GM19438 (cell line): ENCODE results near the gene FBXL20.
"Not testable (repeated sequence)": the region's sequence is repeated elsewhere in the genome, so short reads cannot be mapped to it uniquely, and the experiment has no call there.

Source experiments
- ATAC-seq: cut with Tn5 transposase; IDR thresholded peaks from one replicate; pipeline ENCODE4 v1.9.1; 2021; ENCODE audit warnings: low read depth; ENCODE audit not compliant: unreplicated experiment

The FBXL20 gene

GRCh38 chr17:39335704-39336223 lies 65.7 kb downstream of the FBXL20 start:
- ATAC-seq: no peak

DNA sequence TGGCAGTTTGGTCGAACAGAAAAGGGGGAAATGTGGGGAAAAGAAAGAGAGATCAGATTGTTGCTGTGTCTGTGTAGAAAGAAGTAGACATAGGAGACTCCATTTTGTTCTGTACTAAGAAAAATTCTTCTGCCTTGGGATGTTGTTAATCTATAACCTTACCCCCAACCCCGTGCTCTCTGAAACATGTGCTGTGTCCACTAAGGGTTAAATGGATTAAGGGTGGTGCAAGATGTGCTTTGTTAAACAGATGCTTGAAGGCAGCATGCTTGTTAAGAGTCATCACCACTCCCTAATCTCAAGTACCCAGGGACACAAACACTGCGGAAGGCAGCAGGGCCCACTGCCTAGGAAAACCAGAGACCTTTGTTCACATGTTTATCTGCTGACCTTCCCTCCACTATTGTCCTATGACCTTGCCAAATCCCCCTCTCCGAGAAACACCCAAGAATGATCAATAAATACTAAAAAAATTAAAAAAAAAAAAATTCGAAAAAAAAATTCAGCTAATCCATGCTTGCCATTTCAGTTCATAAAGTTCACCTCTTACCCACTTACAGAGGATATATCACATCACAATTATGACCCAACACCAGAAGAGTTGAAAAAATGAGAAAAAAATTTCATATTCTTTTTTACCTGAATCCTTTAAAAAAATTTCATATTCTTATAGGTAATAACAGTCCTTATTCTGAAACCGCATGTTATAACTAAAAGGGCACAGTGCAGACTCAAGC lies 67.2 kb downstream of the FBXL20 start:
- not testable (repeated sequence) for ATAC-seq

GRCh38 chr17:39332092-39332491 lies 69.3 kb downstream of the FBXL20 start:
- ATAC-seq: no peak

DNA sequence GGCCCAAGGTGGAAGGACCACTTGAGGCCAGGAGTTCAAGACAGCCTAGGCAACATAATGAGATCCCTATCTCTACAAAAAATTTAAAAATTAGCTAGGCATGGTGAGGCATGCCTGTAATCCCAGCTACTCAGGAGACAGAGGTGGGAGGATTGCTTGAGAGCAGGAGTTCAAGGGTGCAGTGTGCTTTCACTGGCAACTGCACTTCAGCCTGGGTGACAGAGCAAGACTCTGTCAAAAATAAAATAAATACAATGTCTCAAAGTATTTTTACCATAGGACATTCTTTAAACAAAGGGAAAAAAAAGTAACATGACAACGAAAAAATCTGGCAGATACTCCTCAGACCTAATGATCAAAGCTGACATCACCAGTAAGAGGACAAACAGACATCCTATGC lies 72.6 kb downstream of the FBXL20 start:
- no peak for ATAC-seq

DNA sequence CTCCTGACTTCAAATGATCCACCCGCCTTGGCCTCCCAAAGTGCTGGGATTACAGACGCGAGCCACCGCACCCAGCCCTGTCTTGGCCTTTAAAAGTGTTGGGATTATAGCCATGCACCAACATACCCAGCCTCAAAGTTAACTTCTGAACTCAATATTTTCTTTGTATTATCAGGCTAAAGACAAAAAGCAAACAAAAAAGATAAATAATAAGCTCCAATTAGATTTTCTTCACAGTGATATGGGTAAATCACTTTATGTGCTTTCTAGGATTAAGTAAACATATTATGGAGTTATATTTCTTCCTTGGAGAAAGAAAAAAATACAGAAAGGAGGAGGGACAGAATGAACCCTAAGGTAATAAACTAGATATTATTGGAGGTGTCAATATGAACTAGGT lies 74.3 kb downstream of the FBXL20 start:
- ATAC-seq: no peak

- ATAC-seq: no peak
These were observed 75.7 kb downstream of the FBXL20 start for GRCh38 chr17:39325528-39326240.

GRCh38 chr17:39318636-39319035 lies 82.8 kb downstream of the FBXL20 start:
- ATAC-seq: no peak

GRCh38 chr17:39306509-39307212 lies 94.8 kb downstream of the FBXL20 start:
- ATAC-seq: no peak

DNA sequence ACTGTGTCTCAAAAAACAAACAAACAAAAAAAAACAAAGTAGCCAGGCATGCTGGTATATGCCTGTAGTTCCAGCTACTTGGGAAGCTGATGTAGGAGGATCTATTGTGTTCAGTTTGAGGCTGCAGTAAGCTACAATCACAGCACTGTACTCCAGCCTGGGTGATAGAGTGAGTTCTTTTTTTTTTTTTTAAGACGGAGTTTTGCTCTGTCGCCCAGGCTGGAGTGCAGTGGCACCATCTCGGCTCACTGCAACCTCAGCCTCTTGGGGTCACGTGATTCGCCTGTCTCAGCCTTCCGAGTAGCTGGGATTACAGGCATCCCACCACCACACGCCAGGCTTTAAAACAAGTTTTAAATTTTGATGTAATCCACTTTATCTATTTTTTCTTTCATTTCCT lies 95.4 kb downstream of the FBXL20 start:
- ATAC-seq: no peak

DNA sequence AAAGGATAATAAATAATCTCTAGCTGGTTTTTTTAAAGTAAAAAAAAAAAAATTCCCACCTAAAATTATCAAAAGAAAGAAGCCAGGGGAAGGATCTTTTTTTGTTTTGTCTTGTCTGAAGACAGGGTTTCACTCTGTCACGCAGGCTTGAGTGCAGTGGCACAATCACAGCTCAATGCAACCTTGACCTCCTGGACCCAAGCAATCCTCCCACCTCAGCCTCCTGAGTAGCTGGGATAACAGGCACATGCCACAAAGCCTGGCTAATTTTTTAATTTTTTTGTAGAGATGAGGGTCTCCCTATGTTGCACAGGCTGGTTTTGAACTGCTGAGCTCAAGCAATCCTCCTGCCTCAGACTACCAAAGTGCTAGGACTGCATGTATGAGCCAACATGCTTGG lies 97.2 kb downstream of the FBXL20 start:
- no peak for ATAC-seq

- no peak for ATAC-seq
These were observed 107.4 kb downstream of the FBXL20 start for GRCh38 chr17:39294060-39294459.

GRCh38 chr17:39292546-39292945 lies 108.9 kb downstream of the FBXL20 start:
- ATAC-seq: not testable (repeated sequence)

DNA sequence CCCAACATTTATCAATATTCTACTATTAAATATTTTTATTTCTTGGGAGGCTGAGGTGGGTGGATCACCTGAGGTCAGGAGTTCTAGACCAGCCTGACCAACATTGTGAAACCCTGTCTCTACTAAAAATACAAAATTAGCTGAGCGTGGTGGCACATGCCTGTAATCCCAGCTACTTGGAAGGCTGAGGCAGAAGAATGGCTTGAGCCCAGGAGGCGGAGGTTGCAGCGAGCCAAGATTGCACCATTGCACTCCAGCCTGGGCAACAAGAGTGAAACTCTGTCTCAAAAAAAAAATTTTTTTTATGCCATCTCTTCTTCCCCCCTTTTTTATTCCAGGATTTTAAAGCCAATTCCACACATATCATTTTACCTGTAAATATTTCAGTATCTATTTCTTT lies 114.9 kb downstream of the FBXL20 start:
- ATAC-seq: not testable (repeated sequence)

DNA sequence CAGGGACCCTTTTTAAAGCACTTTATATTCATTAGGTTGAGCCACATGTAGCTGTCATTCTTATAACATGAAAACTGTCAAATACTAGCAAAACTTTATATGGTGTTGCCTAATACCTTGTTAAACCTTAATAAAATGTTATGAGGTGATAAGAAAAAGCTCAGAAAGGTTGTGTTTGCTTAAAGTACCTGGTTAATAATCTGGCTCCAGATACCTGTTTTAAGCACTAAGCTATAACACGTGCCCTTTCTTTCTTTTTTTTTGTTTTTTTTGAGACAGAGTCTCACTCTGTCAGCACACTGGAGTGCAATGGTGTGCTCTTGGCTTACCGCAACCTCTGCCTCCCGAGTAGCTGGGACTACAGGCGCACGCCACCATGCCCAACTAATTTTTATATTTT lies 116.7 kb downstream of the FBXL20 start:
- no peak for ATAC-seq

DNA sequence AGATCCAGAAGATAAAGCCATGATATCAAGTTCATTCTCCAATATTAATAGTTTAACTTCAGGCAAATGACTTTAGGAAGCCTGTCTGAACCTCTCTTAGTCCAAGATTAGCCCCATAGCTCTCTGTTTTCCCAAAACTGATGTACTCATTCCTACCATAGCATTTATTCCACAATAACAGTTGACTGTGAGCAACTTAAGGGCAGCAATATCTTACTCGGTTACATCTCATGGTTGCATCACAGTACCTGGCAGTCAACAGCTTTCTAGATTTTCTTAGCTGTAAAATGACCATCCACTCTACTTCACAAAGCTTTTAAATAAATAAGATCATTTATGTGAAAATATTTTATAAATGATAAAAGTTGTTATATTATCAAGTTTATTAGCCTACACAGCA lies 117.5 kb downstream of the FBXL20 start:
- ATAC-seq: no peak

DNA sequence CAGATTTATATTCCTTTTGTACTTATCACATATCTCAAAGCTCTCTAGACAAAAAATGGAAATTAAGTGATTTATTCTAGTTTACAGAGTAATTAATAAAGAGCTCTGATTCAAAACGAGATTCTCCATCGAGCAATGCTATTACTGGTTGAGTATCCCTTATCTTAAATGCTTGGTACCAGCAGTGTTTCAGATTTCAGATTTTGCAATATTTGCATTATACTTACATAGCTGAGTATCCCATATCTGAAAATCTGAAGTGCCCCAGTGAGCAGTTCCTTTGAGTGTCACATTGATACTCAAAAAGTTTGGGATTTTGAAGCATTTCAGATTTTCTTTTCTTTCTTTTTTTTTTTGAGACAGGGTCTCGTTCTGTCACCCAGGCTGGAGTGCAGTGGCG lies 118.3 kb downstream of the FBXL20 start:
- ATAC-seq: no peak

- ATAC-seq: no peak
These were observed 119.6 kb downstream of the FBXL20 start for GRCh38 chr17:39281806-39282205.

- ATAC-seq: not testable (repeated sequence)
These were observed 123.2 kb downstream of the FBXL20 start for GRCh38 chr17:39278246-39278645.

DNA sequence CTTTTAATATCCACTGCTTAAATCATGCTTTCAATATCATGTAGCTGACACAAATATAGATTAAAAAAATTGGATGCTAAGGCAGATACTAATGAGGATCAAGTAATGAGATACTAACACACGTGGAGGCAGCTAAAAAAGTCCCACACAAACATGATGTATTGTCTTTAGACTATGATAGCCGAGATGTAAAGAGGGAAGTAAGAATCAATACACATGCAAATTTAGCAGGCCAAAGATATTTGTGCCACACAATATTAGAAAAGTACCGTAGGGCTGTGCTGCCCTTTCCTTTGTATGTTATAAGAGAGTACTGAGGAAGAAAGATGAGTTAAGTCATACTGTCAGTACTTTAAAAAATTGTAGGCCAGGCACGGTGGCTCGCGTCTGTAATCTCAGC lies 124.3 kb downstream of the FBXL20 start:
- ATAC-seq: no peak

DNA sequence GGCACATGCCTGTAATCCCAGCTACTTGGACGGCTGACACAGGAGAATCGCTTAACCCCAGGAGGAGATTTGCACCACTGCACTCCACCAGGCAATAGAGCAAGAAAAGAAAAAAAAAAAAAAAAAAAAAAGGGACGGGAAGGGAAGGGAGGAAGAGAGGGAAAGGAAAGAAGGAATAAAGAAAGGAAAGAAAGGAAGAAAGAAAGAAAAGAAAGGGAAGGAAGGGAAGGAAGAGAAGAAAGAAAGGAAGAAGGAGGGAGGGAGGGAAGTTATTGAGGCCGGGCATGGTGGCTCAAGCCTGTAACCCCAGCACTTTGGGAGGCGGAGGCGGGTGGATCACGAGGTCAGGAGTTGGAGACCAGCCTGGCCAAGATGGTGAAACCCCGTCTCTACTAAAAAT lies 125.3 kb downstream of the FBXL20 start:
- ATAC-seq: no peak

GRCh38 chr17:39271546-39271945 lies 129.9 kb downstream of the FBXL20 start:
- ATAC-seq: no peak
